Stimulated activated memory B cell treated with anti-CD40 and anti-IgM and Interleukin-4, amounts not matched to agents 10 μg/mL and 1 μg/mL and 100 μg/mL, for 72 hours (primary cell): Measurements from ENCODE around the gene SIRPB1.
"Not testable (repeated sequence)": the region's sequence is repeated elsewhere in the genome, so short reads cannot be mapped to it uniquely, and the experiment has no call there.

Experiments
- ATAC-seq: fragments of 150-1000 bp; cut with Tn5 transposase; 2 replicates; pipeline ENCODE4 v1.10.0; 2021
- H3K27ac Mint-ChIP-seq: one replicate; pipeline ENCODE4 v1.8.0; 2022; ENCODE audit warnings: mild to moderate bottlenecking, mixed read lengths
- H3K27me3 Mint-ChIP-seq: one replicate; pipeline ENCODE4 v1.8.0; 2022; ENCODE audit warnings: mixed read lengths
- H3K36me3 Mint-ChIP-seq: one replicate; pipeline ENCODE4 v1.8.0; 2022; ENCODE audit warnings: mixed read lengths
- H3K4me1 Mint-ChIP-seq: one replicate; pipeline ENCODE4 v1.8.0; 2022; ENCODE audit warnings: mixed read lengths
- H3K4me3 Mint-ChIP-seq: one replicate; pipeline ENCODE4 v1.8.0; 2022; ENCODE audit warnings: mild to moderate bottlenecking, moderate library complexity, mixed read lengths
- H3K9me3 Mint-ChIP-seq: one replicate; pipeline ENCODE4 v1.8.0; 2022; ENCODE audit warnings: mixed read lengths

SIRPB1 gene

DNA sequence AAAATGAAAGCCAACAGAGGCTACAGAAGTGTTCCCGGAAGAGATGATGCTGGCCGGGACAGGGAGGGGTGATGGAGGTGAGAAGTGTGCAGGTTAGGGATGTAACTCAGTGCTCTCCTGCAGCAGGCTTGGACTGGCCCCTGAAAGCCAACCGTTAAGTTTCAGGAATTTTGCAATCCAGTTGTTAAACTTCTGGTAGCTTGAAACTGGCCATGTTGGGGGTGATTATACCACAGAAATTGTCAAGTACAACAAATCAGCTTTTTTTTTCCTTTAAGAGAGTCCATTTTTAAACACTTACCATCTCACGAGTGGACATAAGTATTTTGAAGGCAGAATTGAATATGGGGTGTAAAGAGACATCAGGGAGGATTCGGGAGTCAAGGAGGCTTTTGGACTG lies 8.8 kb upstream of the SIRPB1 start:
- no peak for ATAC-seq
- peaks cover 51% of the 10 kb centered on the region for H3K4me1 Mint-ChIP-seq
- H3K36me3 Mint-ChIP-seq, result no peaks in the 10 kb centered on the region
- H3K27ac Mint-ChIP-seq, result peak overlapping the region; percentile 43
- H3K27me3 Mint-ChIP-seq, result no peaks in the 10 kb centered on the region
- H3K9me3 Mint-ChIP-seq, result no peaks in the 10 kb centered on the region
- H3K4me3 Mint-ChIP-seq, result no peak overlapping the region

DNA sequence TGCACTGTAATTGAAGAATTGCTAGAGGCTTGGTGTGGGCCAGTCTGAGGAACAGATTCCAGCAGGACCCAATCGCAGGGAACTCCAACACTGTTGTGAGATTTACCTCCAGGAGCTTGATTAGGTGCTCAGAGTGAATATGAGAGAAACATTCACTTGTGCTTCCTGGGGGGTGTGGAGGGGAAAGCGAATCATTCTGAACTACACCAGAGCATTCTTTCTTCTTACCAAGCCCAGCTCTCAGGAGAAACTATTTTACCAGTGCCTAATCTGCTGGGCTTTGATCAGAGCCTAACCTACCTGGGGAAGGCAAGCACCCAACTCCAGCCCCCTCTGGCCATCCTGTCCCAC lies 7.4 kb upstream of the SIRPB1 start:
- no peaks in the 10 kb centered on the region for H3K36me3 Mint-ChIP-seq
- no peaks in the 10 kb centered on the region for H3K27me3 Mint-ChIP-seq
- no peaks in the 10 kb centered on the region for H3K9me3 Mint-ChIP-seq
- ATAC-seq, result no peak
- peaks cover 60% of the 10 kb centered on the region for H3K4me1 Mint-ChIP-seq
- H3K27ac Mint-ChIP-seq, result peak overlapping the region; percentile 25
- H3K4me3 Mint-ChIP-seq, result no peak overlapping the region

DNA sequence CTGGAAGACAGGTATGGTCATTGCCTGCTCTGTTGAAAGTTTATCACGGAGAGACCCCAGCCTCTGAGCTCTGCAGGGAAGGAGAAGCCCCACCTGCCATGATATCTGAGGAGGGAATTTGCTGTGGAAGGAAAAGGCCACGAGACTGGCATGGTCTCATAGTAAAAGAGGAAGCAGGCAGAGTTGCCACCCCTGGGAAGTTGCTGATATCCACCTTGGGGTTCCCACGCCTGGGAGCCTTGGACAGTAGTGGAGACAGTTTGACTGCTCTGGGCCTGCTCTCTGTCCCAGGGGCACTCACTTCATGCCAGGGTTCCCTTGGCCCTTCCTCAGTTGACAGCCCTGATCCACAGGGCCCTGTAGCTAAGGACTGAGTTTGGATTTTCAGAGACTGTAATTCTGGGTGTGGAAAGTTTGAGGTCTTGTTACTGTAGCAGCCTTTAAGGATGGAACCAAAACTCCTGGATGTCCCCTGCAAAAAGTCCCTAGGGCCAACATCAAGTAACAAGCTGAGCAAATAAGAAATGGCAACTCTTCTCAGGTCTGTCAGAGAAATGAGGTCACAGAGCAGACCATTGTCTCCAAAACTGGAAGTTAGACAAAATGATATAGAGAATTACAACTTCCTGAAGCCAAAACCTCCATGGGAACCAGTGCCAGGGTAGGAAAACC lies 6.9 kb upstream of the SIRPB1 start:
- Mint-ChIP-seq H3K4me1 (peaks cover 59% of the 10 kb centered on the region), H3K9me3 (no peaks in the 10 kb centered on the region), H3K36me3 (no peaks in the 10 kb centered on the region), H3K27ac (peak overlapping the region; percentile 25), H3K4me3 (no peak overlapping the region), H3K27me3 (no peaks in the 10 kb centered on the region)
- no peak for ATAC-seq

DNA sequence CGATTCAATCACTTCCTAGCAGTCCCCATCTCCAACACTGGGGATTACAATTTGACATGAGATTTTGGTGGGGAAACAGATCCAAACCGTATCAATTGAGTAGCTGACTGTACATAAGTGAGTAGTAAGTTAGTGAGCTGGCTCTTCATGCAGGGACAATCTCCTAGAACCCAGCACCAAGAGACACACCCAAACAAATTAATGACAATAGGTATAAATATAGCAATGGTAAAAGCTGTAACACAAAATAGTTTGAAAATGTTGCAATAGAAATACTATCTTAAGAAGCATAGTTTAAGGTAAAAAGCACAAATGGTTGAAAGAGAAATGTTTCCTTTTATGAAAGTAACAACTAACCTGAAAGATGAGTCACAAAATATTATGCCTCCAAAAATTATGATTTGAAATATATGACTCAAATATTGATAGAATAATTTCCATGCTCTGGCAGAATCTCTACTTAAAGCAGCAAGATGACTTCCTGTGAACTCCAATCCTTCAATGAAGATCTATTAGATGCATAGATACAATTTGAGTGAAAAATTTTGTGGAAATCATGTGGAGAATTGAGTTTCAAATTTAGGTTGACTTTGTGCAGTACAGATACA lies 5.4 kb upstream of the SIRPB1 start:
- no peaks in the 10 kb centered on the region for H3K27me3 Mint-ChIP-seq
- H3K4me3 Mint-ChIP-seq, result no peak overlapping the region

DNA sequence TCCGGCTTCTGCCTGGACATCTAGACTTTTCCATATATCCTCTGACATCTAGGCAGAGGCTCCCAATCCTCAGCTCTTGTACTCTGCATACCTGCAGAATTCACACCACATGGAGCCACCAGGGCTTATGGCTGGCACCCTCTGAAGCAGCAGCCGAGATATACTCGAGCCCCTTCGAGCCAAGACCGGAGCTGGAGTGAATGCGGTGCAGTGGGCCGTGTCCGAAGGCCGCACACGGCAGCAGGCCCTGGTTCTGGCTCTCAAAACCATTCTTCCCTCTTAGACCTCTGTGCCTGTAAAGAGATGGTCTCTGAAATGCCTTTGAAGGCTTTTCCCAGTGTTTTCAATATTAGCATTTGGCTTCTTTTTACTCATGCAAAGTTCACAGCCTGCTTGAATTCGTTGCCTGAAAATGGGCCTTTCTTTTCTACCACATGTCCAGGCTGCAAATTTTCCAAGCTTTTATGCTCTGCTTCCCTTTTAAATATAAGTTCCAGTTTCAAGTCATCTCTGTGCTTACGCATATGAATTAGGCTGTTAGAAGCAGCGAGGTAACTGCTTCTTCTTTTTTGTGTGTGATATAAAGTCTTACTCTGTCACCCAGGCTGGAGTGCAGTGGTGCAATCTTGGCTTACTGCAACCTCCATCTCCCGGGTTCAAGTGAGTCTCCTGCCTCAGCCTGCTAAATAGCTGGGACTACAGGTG lies 3.8 kb upstream of the SIRPB1 start:
- Mint-ChIP-seq H3K9me3 (peaks cover 6% of the 10 kb centered on the region), H3K36me3 (no peaks in the 10 kb centered on the region), H3K4me3 (no peak overlapping the region), H3K4me1 (peaks cover 83% of the 10 kb centered on the region), H3K27ac (peak overlapping the region; percentile 73), H3K27me3 (no peaks in the 10 kb centered on the region)
- peak; percentile 57 for ATAC-seq

More for the DNA sequence above, 5.4 kb upstream of the SIRPB1 start:
- Mint-ChIP-seq H3K9me3 (no peaks in the 10 kb centered on the region), H3K27ac (peak overlapping the region; percentile 44), H3K36me3 (no peaks in the 10 kb centered on the region), H3K4me1 (peaks cover 67% of the 10 kb centered on the region)
- no peak for ATAC-seq

DNA sequence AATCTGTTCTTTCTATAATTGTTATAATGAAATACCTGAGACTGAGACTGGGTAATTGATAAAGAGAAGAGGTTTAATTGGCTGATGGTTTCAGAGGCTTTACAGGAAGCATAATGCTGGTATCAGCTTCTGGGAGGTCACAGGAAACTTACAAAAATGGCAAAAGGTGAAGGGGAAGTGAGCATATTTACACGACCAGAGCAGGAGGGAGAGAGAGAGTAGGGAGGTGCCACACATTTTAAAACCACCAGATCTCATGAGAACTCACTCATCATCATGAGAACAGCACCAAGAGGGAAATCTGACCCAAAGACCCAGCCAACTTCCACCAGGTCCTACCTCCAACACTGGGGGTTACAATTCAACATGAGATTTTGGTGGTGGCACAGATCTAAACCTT lies 2.6 kb upstream of the SIRPB1 start:
- Mint-ChIP-seq H3K4me1 (peaks cover 89% of the 10 kb centered on the region), H3K4me3 (no peak overlapping the region), H3K36me3 (no peaks in the 10 kb centered on the region), H3K27me3 (no peaks in the 10 kb centered on the region), H3K9me3 (peaks cover 10% of the 10 kb centered on the region), H3K27ac (peak overlapping the region; percentile 73)
- peak; percentile 85 for ATAC-seq

DNA sequence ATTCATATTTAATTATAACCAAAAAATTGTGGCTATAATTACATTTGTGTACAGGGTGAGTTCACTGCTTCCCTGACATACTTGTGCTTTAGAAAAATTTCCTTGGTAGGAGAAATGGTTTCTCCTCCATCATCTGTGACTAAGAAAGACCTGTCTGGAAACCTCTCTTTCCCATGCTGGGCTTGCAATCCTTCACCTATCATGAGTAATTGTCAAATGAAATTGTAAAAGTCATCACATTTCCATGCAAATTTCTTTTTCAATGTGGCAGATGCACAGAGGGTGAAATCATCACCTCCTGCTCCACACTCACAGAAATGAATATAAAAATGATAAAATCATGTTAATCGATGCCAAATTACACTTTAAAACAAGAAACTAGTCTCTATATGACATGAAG lies 1.5 kb upstream of the SIRPB1 start:
- peaks cover 10% of the 10 kb centered on the region for H3K9me3 Mint-ChIP-seq
- ATAC-seq, result no peak
- H3K36me3 Mint-ChIP-seq, result no peaks in the 10 kb centered on the region
- peaks cover 88% of the 10 kb centered on the region for H3K4me1 Mint-ChIP-seq
- H3K27ac Mint-ChIP-seq, result peak overlapping the region; percentile 80
- H3K4me3 Mint-ChIP-seq, result no peak overlapping the region
- no peaks in the 10 kb centered on the region for H3K27me3 Mint-ChIP-seq

DNA sequence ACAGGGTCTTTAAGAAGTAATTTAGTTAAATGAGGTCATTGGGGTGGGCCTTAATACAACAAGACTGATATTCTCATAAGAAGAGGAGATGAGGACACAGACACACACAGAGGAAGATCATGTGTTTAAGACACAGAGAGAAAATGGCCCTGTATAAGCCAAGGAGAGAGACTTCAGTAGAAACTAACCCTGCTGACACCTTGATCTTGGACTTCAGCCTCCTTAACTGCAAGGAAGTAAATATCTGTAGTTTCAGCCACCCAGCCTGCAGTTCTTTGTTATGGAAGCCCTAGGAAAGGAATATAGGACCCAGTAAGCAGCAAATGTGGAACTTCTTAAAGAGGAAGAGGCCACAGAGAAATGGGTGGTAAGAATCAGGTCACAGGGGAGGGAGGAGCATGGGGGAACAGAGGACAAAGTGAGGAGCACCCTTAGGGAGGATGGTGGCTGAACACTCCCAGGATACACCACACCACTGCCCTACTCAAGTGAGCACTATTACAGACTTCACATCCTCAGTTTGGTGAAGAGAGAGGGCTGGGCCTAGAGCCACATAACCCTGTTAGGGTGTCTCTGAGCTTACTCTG lies 762 bp downstream of the SIRPB1 start:
- peaks cover 77% of the 10 kb centered on the region for H3K4me1 Mint-ChIP-seq
- H3K27ac Mint-ChIP-seq, result peak overlapping the region; percentile 80
- peaks cover 13% of the 10 kb centered on the region for H3K9me3 Mint-ChIP-seq
- H3K27me3 Mint-ChIP-seq, result no peaks in the 10 kb centered on the region
- H3K36me3 Mint-ChIP-seq, result no peaks in the 10 kb centered on the region
- ATAC-seq, result peak; percentile 20
- H3K4me3 Mint-ChIP-seq, result peak overlapping the region; percentile 36

DNA sequence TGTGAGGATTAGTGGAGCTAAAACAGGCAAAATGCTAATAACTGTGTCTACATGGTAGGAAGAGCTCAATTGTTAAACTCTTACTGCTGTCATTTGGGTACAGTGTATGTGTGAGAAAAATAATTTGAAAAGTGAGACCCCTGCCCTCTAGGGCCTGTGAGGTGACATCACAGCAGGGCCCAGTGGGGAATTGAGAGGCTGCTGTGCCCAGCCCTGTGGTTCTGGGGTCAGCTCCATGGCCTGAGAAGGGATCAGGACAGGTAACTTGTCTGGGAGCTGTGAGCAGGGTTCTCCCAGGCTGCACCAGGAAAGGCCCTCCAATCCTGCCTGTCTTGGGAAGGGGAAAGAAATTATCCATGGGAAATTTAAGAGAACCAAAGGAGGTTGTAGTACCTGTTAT lies 1.3 kb downstream of the SIRPB1 start:
- Mint-ChIP-seq H3K4me1 (peaks cover 71% of the 10 kb centered on the region), H3K9me3 (peaks cover 13% of the 10 kb centered on the region)
- ATAC-seq, result no peak

DNA sequence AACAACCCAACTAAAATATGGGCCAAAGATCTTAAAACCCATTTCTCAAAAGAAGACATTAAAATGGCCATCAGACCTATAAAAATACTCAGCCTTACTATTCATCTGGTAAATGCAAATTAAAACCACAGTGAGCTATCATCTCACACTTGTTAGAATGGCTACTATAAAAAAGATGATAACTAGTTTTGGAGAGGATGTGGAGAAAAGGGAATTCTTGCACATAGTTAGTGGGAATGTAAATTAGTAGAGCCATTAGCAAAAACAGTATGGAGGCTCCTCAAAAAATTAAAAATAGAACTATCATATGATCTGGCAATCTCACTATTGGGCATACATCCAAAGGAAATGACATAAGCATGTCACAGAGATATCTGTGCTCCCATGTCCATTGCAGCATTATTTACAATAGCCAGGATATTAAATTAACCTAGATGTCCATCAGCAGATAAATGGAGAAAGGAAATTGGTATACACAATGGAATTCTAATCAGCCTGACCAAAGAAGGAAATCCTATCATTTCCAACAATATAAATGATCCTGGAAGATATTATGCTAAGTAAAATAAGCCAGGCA lies 2.9 kb downstream of the SIRPB1 start:
- Mint-ChIP-seq H3K4me1 (peaks cover 56% of the 10 kb centered on the region), H3K27ac (no peak overlapping the region), H3K4me3 (no peak overlapping the region), H3K36me3 (no peaks in the 10 kb centered on the region), H3K27me3 (no peaks in the 10 kb centered on the region), H3K9me3 (peaks cover 13% of the 10 kb centered on the region)
- no peak for ATAC-seq

More for the DNA sequence above, 1.3 kb downstream of the SIRPB1 start:
- Mint-ChIP-seq H3K27me3 (no peaks in the 10 kb centered on the region), H3K27ac (peak overlapping the region; percentile 80), H3K4me3 (no peak overlapping the region), H3K36me3 (no peaks in the 10 kb centered on the region)

DNA sequence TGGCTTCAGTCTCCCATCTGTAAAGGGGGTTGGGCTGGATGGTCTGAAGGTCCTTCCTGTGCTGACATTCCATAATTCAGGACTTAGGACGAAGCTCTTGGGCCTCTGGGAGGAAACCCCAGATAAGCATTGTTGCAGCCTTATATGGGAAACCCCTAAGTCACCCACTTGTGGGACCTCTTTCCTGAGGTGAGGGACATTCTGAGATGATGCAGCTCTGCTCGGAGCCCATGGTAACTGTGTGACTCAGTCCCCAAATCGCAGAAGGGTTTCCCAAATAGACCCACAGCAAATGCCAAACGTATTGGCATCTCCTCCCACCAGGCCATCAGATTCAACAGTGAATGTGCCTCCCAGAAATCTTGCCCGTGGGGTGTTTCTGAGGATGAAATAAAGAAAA lies 9.4 kb downstream of the SIRPB1 start:
- H3K9me3 Mint-ChIP-seq, H3K36me3 Mint-ChIP-seq, ATAC-seq, H3K4me1 Mint-ChIP-seq, H3K4me3 Mint-ChIP-seq, H3K27me3 Mint-ChIP-seq, H3K27ac Mint-ChIP-seq: not testable (repeated sequence)

DNA sequence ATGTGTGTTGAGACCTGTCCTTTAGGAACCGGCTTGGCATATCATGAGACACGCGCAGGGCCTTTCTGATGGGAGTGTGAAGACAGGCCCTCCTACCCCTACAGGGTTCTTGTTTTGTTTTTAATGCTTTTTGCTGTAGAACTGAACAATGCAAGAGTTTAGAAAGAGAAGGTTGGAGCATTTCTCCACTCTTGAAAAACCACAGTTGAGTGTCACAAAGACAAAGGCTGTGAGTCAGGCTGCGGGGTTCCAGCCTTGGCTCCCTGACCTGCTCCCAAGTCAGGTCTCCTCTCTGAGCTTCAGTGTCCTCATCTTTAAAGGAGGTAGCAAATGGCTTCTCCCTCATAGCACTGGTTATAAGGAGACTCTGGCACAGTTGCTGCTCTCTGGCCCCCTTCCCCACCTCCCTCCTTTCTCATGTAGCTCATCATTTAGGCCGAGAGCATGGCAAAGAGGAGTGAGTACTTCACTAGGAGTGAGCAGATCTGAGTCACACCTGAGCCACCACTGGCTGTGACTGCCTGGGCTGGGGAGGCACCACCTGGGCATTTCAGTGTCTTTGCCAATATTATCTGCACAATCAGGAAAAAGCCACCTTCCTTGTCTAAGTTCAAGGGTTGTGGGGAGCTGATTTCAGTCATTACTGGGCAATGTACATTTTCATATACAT lies 11.0 kb downstream of the SIRPB1 start:
- not testable (repeated sequence) for H3K4me1 Mint-ChIP-seq, H3K27me3 Mint-ChIP-seq, H3K9me3 Mint-ChIP-seq, H3K36me3 Mint-ChIP-seq, H3K27ac Mint-ChIP-seq, ATAC-seq, H3K4me3 Mint-ChIP-seq

DNA sequence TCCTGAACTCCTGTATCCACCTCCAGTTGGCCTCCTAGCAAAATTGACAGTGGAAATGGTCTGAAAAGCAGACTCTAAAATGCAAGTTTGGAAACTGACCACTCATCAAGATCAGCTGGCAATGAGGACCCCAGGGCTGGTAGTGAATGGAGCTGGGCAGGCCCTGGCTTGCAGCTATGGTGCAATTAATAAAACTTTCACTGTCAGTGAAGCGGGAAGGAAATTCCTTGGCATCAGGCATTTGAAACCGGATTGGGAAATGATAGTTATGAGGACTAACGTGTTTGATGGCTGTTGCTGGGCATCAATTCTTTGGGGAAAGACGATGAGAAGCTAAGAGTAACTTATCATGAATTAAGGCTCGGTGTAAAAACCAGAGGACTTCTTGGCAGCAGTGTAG lies 19.1 kb downstream of the SIRPB1 start:
- Mint-ChIP-seq H3K27ac (no peak overlapping the region), H3K27me3 (no peaks in the 10 kb centered on the region), H3K9me3 (no peaks in the 10 kb centered on the region), H3K4me1 (no peaks in the 10 kb centered on the region), H3K36me3 (no peaks in the 10 kb centered on the region), H3K4me3 (no peak overlapping the region)
- no peak for ATAC-seq

DNA sequence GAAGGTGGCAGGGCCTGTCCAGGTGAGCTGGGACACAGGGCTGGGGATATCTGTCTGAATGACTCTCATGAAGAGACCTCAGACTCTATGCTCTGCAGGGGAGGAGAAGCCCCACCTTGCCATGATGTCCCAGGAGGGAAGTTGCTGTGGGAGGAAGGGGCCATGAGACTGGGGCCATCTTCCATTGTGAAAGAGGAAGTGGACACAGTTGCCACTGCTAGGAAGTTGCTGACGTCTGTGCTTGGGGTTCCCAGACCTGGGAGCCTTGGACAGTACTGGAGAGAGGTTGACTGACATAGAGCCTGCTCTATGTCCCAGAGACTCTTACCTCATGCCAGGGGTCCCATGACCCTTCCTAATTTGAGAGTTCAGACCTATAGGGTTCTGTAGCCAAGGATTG lies 24.5 kb downstream of the SIRPB1 start:
- Mint-ChIP-seq H3K36me3 (no peaks in the 10 kb centered on the region), H3K4me1 (no peaks in the 10 kb centered on the region), H3K4me3 (no peak overlapping the region), H3K27ac (no peak overlapping the region), H3K9me3 (no peaks in the 10 kb centered on the region), H3K27me3 (no peaks in the 10 kb centered on the region)
- no peak for ATAC-seq
